Renal pelvis (tissue), 4 donors: ENCODE data around the gene NMB. TPM values are rescaled to one million over a fixed set of nuclear protein-coding genes. Genes with fewer than 3 reads are reported as not detected.
"Not testable (repeated sequence)": the region's sequence is repeated elsewhere in the genome, so short reads cannot be mapped to it uniquely, and the experiment has no call there.

Experiments
- DNase-seq: peaks from one replicate; pipeline ENCODE4 v3.0.0-alpha.2; 2013
- polyA plus RNA-seq, 3 donors: library from polyadenylated mRNA; unstranded; fragments of 120-200 nt; gene quantifications; one replicate each; pipeline ENCODE4 v1.2.1, GENCODE V29; 2013; ENCODE audit not compliant: insufficient read length in 3 of 3

NMB gene
- polyA plus RNA-seq, 3 donors: 4.6 to 7.5 (median 7.1) TPM

DNA sequence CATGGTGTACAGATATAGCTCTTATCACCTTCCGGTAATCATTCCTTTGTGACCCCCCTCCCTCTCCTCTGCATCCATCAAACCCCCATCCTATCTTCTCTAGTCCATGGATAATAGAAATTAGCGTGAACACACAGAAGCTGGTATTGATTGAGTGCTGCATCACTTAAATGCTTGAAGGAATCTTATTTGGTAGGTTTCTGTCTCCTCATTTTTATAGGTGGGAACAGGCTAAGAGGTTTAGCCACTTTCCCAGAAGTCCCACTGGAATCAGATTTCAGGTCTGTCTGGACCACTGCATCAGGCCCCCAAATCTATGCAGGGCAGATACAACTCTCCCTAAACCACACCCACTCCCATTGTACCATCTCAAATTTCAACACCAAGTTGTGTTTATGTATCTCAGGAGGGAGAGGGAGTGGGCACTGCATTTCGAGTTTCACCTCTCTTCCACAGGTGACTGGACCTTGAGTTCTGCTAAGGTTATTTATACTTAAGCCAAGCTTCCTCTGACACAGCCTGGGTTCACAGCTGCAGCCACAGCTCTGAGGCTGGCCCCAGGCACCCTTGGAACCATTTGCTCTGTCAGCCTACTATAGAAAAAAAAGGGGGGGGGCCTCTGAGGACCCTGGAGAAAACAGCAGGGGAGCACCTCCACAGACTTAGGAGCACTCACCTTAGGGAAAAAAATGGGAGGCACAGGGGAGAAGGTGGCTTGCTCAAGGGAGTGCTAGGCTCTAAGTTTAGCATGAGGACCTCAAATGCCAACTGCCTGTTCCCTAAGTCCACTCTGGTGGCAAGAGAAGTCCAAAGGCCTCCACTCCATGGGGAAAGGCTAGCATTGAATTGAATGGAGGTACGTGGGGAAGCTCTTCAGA, 2.1 kb upstream of the NMB start:
- DNase-seq: peak; percentile 20

DNA sequence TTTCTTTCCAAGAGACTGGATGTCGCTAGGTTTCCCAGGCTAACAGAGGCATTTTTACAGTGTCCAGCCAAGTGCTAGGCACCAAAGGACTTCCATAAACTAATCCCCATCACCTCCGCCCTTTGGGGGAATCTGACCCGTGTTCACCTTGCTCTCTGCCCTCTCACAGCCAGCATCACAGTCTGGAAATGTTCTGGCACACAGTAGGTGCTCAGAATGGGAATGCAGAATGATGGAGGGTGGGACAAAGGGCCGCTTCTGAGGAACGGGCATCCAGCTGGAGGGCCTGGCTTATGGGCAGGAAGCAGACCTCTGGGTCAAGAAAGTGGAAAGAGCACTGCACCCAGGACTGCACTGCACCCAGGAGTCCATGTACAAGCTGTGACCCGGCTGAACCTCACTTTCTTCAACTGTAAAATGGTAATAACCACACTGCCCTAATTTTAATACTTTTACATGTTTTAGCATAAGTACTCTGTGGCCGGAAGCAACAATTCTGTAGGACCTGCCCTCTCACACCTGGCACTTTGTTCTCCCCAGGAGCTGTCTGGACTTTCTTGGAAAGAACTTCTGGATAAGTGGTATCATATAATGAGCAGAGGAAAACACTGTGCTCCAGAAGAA, 901 bp upstream of the NMB start:
- no peak for DNase-seq

DNA sequence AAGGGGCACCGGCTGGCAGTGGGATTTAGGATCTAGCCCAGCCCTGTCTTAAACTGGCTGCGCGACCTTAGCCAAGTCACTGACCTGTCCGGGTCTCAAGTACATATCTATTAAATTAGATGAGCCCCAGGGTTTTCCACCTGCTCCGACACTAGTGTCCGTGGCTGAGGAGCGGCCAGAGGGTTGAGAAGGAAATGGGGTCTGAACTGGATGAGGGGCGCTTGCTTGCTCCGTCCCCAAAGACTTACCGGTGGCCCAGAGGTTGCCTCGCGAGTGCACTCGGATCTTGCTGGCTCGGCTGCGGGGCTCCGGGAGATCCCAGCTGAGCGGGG, 285 bp downstream of the NMB start:
- no peak for DNase-seq

DNA sequence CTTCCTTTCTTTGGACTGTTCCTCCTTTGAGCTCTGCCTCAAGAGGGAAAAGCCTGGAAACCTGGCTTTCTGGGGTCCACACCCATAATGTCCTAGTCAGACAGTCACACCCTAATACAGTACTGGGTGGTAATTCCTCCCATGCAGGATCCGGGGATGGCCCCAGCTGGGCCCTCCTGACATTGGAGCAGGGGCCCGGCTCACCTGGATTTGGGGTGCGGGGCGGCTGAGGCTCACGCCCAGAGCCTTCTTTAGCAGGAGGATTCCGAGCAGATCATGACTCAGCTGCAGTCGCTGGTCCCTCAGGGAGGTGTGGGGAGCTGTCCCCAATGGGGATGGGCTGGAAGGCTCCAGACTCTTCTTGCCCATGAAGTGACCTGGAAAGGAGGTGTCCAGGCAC, 1.0 kb downstream of the NMB start:
- DNase-seq: no peak

DNA sequence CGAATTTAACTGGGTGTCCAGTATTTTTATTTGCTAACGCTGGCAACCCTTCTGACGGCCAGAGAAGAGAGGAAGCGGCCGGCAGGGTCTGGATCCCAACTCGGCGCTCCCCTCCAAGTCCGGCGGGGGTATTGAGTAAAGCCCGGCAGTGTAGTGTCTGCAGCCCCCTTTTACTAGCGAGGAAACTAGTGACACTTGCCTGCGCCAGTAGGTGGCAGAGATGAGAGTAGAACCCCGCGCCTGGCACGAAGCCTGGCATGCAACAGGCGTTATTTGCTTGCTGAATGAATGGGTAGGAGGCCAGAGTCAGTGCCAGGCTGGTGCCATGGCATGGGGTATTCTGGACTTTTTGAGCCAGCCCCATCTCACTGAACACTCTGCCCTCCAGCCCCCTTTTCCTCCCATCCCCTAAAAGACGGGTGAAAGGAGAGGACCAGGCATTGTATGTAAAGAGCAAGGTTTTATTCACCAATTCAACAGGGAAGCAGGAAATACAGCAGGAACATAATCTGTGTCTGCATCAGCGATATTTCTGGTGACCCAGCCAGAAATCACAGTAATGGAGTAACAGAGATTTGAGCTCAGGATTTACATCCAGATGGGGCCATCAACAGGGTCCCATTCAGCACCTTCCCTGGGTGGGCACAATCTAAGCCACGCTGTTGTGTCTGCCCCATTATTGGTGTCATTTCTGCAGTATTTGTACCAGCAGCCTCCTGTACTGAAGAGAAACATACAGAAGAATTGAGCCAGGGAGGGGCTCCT, 3.1 kb downstream of the NMB start:
- peak; percentile 67 for DNase-seq

DNA sequence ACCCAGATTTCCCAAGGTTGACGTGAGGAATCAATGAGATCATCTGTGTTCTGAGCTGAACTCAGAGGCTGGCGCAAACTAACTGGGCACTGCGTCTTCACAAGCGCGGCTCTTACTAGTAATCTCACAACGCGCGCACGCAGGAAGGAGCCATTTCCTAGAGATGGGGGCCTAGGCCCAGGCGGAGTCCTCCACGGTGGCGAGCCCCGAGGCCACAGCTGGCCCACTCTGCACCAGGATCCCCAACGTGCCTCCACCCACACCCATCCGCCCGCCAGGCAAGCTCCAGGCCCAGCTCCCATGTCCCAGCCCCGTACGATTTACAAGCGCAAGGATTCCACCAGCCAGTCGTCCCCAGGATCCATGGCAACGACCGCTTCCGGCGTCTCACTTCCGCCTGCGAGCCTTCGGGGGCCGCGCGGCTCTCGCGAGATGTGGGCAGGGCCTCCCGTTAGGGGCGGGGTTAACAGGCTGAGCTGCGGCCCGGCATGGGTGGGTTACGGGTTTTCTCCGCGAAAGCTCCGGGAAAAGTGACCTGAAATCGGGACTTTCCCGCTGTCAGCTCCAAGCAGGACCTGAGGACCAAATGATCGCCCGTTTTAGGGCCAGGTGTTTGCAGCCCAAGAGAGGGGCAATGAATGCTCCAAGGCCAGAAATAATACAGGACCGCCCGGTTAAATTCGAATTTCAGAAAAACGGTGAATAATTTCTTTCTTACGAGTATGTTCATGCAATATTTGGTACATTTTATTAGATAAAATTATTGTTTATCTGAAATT, 3.9 kb downstream of the NMB start, which contains the start of gene WDR73:
TSS of gene WDR73 (minus strand) at position 374 of the 779 bp plus-strand sequence. CDS start at position 365, 9 bp downstream.
- peak; percentile 97 for DNase-seq

DNA sequence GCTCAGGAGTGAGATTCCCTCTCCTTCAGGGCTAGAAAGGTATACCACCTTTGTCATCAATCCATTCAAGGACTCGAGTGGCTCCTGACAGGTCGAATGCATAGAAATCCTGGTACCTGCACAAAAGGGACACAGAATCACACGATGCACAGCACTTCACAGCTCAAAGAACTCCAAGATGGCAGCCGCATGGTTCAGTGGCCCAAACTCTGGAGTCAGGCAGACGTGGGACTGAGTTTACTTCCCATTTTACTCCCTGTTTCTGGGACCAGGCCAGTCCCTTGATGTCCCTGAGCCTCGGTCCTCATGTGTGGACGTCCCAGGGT, 4.5 kb downstream of the NMB start:
- no peak for DNase-seq

DNA sequence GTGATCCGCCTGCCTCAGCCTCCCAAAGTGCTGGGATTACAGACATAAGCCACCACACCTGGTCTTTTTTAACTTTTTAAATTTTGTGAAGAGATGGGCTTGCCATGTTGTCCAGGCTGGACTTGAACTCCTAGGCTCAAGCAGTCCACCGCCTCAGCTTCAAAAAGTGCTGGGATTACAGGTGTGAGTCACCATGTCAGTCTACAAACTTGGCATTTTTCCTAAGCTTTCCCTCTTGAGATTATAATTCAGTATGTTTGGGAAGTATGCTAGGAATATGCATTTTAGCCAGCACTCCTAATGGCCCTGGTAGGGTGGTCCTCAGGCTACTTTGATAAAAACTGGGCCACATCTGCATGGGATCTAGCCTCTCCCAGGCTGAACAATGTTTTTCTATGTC, 8.3 kb downstream of the NMB start:
- no peak for DNase-seq

DNA sequence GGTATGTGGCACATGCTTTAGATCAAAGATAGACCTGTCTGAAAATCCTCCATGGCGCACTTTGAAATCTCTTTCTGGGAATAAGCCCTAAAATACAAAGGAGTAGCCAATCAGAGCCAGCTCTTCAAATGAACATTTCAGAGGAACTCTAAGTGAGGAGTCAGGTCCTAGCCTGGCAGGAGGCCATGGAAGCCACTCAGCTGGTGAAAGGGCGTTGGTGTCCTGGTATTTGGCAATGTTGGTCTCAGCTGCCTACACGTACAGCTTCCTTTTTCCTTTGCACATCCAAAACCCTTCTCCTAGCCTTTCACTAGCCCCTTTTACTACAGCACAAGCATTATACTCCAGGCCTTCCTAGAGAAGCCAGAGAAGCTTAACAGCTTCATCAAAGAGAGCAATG, 9.5 kb downstream of the NMB start:
- DNase-seq: no peak

DNA sequence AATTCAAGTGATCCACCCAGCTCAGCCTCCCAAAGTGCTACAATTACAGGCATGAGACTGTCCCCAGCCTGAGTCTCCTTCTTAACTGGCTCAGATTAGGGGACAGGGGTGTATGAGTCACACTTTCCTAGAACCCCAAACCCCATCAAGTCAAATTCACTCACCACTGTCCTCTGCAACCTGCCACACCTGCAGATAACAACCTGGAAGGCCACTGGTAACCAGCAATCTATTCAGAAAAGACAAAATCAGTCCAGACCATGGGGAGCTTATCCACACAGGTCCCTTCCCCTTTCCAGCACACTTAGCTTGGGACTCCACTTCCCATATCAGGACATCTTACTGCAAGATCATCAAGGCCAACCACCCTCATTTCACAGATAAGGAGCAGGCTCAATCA, 10.3 kb downstream of the NMB start:
- DNase-seq: no peak

DNA sequence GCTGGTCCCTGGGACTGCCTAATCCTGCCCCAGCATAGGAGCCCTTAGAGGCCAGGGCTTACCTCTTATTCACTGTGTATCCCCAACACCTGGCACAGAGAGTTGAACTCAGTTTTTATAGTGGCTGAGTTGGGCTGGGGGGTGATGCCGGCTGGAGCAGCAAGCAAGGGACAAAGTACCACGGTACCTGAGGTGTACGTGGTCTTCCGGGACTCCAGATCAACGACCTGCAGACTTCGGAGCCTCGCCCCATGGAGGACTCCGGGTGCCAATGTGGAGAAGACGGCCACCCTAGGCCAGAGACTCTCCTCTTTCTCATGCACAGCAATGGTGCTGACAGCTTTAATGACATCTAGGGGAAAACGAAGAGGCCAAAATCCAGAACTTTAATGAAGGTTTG, 12.0 kb downstream of the NMB start:
- no peak for DNase-seq

DNA sequence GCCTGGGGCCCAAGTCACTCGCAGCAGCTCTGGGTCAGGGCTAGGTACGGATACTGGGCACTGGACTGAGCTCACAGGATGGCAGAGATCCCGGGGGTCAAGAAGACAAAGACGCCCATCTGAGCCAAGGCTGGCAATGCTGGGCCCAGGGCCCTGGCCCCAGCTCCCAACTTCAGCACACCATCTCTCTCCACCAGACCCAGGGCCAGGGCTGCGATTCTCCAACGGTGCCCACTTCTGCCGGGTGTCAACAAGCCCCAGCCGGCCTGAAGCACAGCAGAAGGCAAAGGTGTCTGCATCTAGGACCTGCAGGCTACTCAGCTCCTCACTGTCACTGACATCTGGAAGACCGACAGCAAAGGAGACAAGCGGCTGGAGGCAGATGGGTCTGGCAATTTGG, 12.5 kb downstream of the NMB start:
- no peak for DNase-seq

DNA sequence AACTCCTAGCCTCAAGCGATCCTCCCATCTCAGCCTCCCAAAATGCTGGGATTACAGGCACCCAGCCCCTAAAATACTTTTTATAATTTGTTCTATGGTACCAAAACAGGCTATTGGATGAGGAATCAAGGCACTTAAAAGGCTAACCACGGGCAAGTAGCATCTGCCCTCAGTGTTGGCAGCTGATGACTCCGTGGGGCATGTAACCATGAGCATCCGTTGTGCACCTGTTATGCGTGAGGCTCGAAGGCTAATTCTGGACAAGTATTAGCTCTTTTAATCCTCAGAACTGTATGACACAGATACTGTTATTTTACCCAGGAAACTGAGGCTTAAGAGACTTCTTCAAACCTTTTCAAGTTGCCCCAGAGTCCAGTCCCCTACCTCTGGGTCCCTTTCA, 14.2 kb downstream of the NMB start:
- no peak for DNase-seq

DNA sequence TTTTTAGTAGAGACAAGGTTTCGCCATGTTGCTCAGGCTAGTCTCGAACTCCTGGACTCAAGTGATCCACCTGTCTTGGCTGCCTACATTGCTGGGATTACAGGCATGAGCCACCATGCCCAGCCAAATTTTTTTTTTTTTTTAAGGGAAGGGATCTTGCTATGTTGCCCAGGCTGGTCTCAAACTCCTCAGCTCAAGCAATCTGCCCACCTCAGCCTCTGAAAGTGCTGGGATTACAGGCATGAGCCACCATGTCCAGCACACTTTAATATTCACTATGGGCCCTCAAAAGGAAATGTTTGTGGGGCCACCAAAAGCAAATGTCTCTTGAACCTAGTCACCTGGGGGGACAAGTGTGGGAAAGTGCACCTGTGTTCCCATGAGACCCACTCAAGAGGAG, 15.4 kb downstream of the NMB start:
- not testable (repeated sequence) for DNase-seq

DNA sequence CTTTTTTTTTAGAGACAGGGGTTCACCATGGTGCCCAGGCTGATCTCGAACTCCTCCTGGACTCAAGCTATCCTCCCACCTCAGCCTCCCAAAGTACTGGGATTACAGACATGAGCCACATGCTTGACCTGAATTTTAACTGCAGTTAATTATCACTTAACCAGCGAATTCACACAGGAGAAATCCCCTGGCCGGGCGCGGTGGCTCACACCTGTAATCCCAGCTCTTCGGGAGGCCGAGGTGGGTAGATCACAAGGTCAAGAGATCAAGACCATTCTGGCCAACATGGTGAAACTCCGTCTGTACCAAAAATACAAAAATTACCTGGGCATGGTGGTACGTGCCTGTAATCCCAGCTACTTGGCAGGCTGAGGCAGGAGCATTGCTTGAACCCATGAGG, 16.1 kb downstream of the NMB start:
- DNase-seq: not testable (repeated sequence)

DNA sequence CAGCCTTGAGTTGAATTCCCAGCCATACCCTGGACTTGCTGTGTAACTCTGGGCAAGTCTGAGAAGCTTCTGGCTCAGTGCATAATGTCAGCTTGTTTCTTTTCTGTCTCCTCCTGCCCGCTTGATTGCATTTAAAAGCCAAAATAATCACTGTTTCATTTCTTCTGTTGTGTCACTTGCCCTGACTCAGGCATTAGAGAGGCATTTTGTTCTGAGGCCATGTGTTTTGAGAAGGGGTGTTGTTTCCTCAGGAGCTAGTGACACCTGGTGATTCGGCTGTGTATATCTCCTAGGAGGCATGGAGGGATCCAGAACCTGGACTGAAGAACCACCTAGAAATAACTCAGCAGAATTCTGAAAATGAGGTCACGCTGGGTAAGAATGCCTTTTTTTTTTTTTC, 19.9 kb downstream of the NMB start:
- DNase-seq: no peak

DNA sequence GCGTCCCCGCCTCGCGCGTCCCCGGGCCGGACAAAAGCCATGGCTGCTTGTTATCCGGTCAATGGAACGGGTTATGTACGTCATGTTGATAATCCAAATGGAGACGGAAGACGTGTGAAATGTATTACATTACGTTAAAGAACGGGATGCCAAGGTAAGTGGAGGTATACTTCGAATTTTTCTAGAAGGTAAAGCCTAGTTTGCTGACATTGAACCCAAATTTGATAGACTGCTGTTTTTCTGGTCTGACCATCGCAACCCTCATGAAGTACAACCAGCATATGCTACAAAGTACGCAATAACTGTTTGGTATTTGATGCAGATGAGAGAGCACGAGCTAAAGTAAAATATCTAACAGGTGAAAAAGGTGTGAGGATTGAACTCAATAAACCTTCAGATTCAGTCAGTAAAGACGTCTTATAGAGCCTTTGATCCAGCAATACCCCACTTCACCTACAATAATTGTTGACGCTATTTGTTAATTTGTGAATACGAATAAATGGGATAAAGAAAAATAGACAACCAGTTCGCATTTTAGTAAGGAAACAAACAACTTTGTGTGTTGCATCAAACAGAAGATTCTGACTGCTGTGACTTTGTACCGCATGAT, 23.7 kb downstream of the NMB start:
- no peak for DNase-seq

DNA sequence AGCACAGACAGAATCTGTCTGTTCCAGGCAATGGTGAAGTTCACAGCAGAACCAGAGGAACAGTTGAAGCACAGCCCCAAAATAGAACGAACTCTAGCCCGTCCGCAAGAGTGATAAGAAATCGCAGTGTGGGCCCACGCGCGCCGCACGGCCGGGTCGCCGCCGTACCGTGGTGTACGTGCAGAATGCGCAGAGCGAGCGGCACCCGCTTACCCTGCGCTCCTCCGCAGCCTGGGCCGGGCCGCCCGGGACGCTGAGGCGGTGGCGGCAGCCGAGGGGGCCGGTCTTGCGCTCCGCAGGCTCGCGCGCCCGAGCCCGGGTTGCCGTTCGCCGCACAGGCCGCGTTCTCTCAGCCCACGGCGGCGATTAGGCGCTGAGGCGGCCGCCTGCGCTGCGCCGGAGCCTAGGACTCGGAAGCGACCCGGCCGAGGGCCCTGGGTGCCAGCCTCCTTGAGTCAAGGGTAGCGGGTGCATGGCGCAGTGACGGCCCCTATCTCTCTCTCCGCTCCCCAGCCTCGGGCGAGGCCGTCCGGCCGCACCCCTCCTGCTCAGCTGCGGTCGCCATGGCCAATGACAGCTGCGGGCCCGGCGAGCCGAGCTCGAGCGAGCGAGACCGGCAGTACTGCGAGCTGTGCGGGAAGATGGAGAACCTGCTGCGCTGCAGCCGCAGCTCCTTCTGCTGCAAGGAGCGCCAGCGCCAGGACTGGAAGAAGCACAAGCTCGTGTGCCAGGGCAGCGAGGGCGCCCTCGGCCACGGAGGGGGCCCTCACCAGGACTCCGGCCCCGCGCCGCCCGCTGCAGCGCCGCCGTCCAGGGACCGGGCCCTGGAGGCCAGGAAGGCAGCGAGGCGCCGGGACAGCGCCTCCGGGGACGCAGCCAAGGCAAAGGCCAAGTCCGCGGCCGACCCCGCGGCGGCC, 24.4 kb downstream of the NMB start:
- peak; percentile 68 for DNase-seq

DNA sequence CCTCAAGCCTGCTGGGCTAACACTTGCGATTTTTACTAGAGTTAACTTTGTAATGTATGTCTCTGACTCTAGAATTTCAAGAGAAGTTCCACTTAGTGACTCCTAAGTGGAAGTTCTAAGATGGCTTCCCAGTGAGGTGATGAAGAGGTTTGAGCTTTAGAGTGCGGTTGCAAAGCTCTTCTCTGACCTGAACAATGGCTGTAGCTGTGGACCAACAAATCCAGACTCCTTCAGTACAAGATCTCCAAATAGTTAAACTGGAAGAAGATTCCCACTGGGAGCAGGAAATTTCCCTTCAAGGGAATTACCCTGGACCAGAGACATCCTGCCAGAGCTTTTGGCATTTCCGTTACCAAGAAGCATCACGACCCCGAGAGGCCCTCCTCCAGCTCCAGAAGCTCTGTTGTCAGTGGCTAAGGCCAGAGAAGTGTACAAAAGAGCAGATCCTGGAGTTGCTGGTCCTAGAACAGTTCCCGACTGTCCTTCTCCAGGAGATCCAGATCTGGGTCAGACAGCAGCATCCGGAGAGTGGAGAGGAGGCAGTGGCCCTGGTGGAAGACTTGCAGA, 26.2 kb downstream of the NMB start:
- no peak for DNase-seq

DNA sequence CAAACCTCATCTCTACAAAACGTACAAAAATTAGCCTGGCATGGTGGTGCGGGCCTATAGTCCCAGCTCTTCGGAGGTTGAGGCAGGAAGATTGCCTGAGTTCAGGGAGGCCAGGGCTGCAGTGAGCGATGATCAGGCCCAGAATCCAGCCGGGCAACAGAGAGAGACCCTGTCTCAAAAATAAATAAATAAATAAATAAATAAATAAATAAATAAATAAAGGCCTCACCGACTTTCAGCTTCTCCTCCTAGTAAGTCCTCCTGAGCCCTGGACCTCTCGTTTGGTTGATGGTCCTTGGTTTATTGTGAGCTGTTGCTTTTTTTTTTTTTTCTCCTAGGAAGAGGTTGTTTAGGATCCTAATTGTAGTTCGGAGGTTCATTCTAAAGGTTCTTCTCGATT, 29.0 kb downstream of the NMB start:
- DNase-seq: no peak
